EH (cell line): Measurements from ENCODE around the gene ZNF641.
"Not testable (repeated sequence)": the region's sequence is repeated elsewhere in the genome, so short reads cannot be mapped to it uniquely, and the experiment has no call there.

Source experiments
- DNase-seq: peaks from one replicate; pipeline ENCODE4 v3.0.0-alpha.2; 2015; ENCODE audit warnings: low read depth

ZNF641 gene

GRCh38 chr12:48334808-48335207 is 15.9 kb downstream of the ZNF641 start:
- no peak for DNase-seq

- DNase-seq = not testable (repeated sequence)
Measured at GRCh38 chr12:48333680-48334079, 17.0 kb downstream of the ZNF641 start.

DNA sequence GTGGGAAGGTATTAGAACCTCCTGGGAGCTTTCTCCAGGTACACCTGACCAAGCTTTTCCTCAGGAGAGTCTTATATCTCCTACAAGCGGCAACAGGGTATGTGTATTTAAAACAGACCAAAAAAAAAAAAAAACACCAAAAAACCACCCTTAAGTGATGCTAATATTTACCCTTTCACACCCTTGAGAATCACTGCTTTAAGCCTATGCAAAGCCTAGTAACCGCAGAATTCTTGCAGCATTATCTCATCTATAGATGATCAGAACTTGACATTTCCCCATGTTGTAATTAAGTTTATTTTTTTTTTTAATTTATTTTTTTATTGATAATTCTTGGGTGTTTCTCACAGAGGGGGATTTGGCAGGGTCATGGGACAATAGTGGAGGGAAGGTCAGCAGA is 19.3 kb downstream of the ZNF641 start:
- no peak for DNase-seq

- DNase-seq = no peak
Measured at GRCh38 chr12:48329199-48329939, 21.4 kb downstream of the ZNF641 start.

DNA sequence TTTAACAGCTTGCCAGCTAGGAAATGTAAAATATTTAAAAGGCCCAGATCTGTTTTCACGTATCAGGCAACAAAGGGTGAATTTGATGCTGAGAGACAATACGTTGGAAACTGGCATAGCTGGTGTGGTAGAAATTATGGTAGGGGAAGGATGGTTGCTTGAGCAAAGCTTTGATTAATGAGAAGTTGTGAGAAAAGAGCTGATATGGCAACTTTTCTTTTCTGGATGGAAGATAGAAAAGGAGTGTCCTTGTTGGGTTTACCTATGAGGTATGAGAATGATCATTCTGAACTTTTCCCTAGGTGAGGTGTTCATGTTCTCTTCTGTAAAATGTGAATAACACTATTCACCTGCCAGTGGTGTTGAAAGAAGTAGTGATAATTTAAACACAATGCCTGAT is 34.2 kb downstream of the ZNF641 start:
- no peak for DNase-seq

DNA sequence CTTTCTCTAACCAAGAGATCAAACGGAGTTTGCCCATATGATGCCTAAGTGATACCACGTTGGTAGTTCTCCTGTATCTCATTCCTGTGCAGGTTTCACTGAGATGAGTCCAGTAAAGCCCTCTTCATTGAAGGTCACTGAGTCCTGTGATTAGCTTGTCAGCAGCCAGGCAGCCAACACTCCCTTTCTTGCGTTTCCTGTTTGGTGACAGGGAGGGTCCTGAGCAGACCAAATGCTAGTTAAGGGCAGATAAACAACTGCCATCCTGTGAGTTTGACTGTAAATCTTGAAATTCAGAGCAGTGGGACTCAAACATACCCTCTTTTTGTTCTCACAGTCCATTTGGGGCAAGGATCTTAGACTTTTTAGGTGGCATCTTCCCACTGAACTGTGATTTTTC is 39.4 kb downstream of the ZNF641 start:
- DNase-seq = no peak

GRCh38 chr12:48307269-48307668 is 43.5 kb downstream of the ZNF641 start:
- no peak for DNase-seq

DNA sequence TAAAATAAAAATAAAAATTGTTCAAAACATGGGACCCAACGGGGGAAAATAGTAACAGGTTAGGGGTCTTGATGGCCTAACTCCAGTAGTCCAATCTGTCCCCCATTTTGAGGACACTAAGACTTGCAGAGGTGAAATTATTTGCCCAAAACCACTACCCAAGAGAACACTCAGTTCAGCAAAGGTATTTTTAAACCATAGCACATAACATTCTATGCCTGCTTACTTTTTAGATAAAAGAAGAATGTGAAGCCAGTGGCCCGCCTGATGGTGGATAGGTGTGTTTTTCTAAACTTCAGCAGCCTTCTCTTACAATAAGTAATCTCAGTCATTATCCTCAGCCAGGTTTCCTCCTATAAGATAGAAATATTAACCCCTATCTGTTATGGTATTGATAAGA is 45.5 kb downstream of the ZNF641 start:
- no peak for DNase-seq

DNA sequence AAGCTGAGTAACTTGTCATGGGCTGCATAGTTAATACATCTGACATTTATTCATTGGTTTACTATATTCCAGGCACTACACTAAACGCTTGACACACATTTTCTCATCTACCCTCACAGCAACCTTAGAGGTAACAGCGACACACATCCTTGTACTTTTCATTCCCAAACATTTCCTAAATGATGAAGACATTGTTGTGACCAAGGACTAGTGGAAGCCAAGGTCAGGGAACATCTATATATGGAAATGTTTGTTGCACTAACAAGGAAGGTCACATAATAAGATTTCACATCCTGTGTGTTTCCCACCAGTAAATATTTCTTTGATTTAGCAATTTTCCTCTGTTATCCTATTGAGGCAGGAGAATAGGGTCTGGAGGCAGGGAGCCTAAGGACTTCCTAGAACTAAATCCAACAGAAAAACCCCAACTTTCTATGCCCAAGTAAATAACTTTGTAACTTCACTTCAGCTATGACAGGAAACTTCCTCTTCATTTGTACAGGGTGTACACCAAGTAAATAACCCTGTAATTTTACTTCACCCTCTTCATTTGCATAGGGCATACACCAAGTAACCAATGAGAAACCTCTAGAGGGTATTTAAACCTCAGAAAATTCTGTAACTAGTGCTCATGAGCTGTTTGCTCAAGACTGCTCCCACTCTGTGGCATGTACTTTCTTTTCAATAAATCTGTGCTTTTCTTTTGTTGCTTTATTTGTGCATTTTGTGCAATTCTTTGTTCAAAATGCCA is 48.4 kb downstream of the ZNF641 start:
- no peak for DNase-seq

GRCh38 chr12:48300774-48301173 is 49.9 kb downstream of the ZNF641 start:
- DNase-seq = no peak

DNA sequence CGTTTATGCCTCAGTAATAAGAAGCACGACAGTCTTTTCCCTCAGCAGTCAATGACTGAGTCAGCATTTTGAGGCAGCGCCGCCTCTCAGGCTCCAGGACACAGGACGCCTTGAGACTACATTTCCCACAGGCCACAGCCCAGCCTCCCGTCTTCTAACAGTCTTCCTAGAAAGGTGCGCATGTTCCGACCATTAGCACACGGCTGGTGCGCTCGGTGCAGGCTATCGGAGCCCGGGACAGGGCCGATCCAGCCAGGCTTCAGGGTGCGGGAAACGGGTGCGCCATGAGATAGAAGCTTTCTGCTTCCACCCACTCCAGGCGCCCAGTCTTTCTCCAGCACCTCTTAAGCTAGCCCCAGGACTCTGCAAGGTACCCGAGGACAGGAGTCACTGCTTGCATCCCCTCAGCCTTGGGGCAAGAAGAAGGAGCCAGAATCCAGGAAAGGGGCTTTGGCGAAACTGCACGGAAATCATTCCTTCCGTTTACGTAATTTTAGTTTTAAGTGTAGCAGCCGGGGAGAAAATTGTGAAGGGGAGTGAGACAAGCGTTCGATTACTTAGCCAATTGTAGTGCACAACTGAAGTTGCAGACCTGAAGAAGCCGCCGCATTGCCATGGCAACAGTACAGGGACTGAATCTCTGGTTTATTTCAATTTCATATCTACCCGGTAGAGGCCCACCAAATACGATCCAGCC is 54.0 kb downstream of the ZNF641 start:
- peak; percentile 70 for DNase-seq

GRCh38 chr12:48292040-48292439 is 58.7 kb downstream of the ZNF641 start:
- no peak for DNase-seq

- no peak for DNase-seq
Measured at GRCh38 chr12:48291511-48291910, 59.2 kb downstream of the ZNF641 start.

- DNase-seq = no peak
Measured at GRCh38 chr12:48288387-48289268, 62.1 kb downstream of the ZNF641 start.
